Body of pancreas (tissue), 4 donors: ENCODE measurements around the gene TEP1.

Experiments
- POLR2A ChIP-seq, 3 donors: fragments of 450-650 bp; IDR thresholded peaks; one replicate each; pipeline ENCODE4 v1.6.1; 2016; ENCODE audit warnings: antibody characterized with exemption in 3 of 3, mild to moderate bottlenecking in 2 of 3
- TF ChIP-seq, protein P1 (sequence below), 7 experiments: fragments of 450-650 bp in 4 of 7; fragments of 200-600 bp in 3 of 7; sonication (generic) in 3 of 7; IDR thresholded peaks; one replicate each; pipeline ENCODE4 v1.5.1; 2016 to 2019; ENCODE audit warnings: antibody characterized with exemption in 7 of 7

- TF ChIP-seq, protein P1, sequence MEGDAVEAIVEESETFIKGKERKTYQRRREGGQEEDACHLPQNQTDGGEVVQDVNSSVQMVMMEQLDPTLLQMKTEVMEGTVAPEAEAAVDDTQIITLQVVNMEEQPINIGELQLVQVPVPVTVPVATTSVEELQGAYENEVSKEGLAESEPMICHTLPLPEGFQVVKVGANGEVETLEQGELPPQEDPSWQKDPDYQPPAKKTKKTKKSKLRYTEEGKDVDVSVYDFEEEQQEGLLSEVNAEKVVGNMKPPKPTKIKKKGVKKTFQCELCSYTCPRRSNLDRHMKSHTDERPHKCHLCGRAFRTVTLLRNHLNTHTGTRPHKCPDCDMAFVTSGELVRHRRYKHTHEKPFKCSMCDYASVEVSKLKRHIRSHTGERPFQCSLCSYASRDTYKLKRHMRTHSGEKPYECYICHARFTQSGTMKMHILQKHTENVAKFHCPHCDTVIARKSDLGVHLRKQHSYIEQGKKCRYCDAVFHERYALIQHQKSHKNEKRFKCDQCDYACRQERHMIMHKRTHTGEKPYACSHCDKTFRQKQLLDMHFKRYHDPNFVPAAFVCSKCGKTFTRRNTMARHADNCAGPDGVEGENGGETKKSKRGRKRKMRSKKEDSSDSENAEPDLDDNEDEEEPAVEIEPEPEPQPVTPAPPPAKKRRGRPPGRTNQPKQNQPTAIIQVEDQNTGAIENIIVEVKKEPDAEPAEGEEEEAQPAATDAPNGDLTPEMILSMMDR (IDR thresholded peaks at IDR 0.05), result no peak
- TF ChIP-seq POLR2A (IDR thresholded peaks at IDR 0.05), result no peak
Measured at GRCh38 chr14:20440882-20441281, 27.6 kb upstream of the TEP1 start.
